Upper lobe of right lung (tissue), 1 donor: ENCODE measurements around the gene MTFR1L. TPM values are rescaled to one million over a fixed set of nuclear protein-coding genes. Genes with fewer than 3 reads are reported as not detected.

Experiments used
- ATAC-seq: fragments of 200-7000 bp; cut with Tn5 transposase; one replicate; pipeline ENCODE4 v1.9.1; 2020; ENCODE audit warnings: mild to moderate bottlenecking, moderate library complexity
- DNase-seq: peaks from one replicate; pipeline ENCODE4 v3.0.0-alpha.2; 2020
- H3K27ac ChIP-seq: fragments of 200-600 bp; one replicate; pipeline ENCODE4 v1.8.0; 2022
- H3K27me3 ChIP-seq: fragments of 200-600 bp; one replicate; pipeline ENCODE4 v1.8.0; 2022; ENCODE audit warnings: mild to moderate bottlenecking
- H3K36me3 ChIP-seq: fragments of 200-600 bp; one replicate; pipeline ENCODE4 v1.8.0; 2022
- H3K4me1 ChIP-seq: fragments of 200-600 bp; one replicate; pipeline ENCODE4 v1.8.0; 2022
- H3K4me3 ChIP-seq: fragments of 200-600 bp; one replicate; pipeline ENCODE4 v1.8.0; 2022; ENCODE audit warnings: mild to moderate bottlenecking
- H3K9me3 ChIP-seq: fragments of 200-600 bp; one replicate; pipeline ENCODE4 v1.8.0; 2022
- CTCF ChIP-seq: fragments of 200-600 bp; IDR thresholded peaks from one replicate; pipeline ENCODE4 v1.8.0; 2022; ENCODE audit warnings: antibody characterized with exemption
- intact Hi-C: fragments of 100-400 bp; cut with DNase I; formaldehyde crosslinking; loops from one replicate; pipeline ENCODE4 v1.11.0; 2022
- total RNA-seq: library from RNA; stranded (reverse); fragmentation: NEBNext Ultra II Directional; extraction: Animal tissue kit (Norgen Biotek cat#: 25700); gene quantifications from one replicate; pipeline ENCODE4 v1.2.1, GENCODE V29; 2021
- donor health status: DM: no; HTN: yes; CAD: no; lungs with severe emphysema.

Gene MTFR1L
- total RNA-seq, 1 donor from 2014 or later, result 46.0 TPM

- DNase-seq (no peak), ATAC-seq (no peak)
- intact Hi-C loops, result no loop called here
- H3K4me1 ChIP-seq, result no peaks in the 10 kb centered on the region
- no peak overlapping the region for H3K4me3 ChIP-seq
- TF ChIP-seq CTCF, result no peak
- no peaks in the 10 kb centered on the region for H3K36me3 ChIP-seq
- no peak overlapping the region for H3K27ac ChIP-seq
- H3K27me3 ChIP-seq, result no peaks in the 10 kb centered on the region
- no peaks in the 10 kb centered on the region for H3K9me3 ChIP-seq
These were observed 28.8 kb downstream of the MTFR1L start for GRCh38 chr1:25848531-25848930.

- TF ChIP-seq CTCF, result no peak
- no peak for ATAC-seq
- Histone ChIP-seq H3K36me3 (no peaks in the 10 kb centered on the region), H3K9me3 (no peaks in the 10 kb centered on the region), H3K4me1 (peaks cover 5% of the 10 kb centered on the region), H3K27me3 (no peaks in the 10 kb centered on the region), H3K27ac (no peak overlapping the region), H3K4me3 (no peak overlapping the region)
- no peak for DNase-seq
- intact Hi-C loops, result no loop called here
These were observed 34.8 kb downstream of the MTFR1L start for GRCh38 chr1:25854554-25854953.

- TF ChIP-seq CTCF, result no peak
- no peak for ATAC-seq
- Histone ChIP-seq H3K9me3 (no peaks in the 10 kb centered on the region), H3K27me3 (no peaks in the 10 kb centered on the region), H3K4me1 (peaks cover 5% of the 10 kb centered on the region), H3K36me3 (no peaks in the 10 kb centered on the region), H3K4me3 (no peak overlapping the region), H3K27ac (no peak overlapping the region)
- no peak for DNase-seq
- intact Hi-C loops, result no loop called here
These were observed 37.1 kb downstream of the MTFR1L start for GRCh38 chr1:25856856-25857255.

- intact Hi-C loops, result no loop called here
- no peak for TF ChIP-seq CTCF
- DNase-seq, result no peak
- Histone ChIP-seq H3K4me3 (peak overlapping the region; percentile 64), H3K36me3 (no peaks in the 10 kb centered on the region), H3K9me3 (no peaks in the 10 kb centered on the region), H3K27me3 (no peaks in the 10 kb centered on the region), H3K4me1 (peaks cover 5% of the 10 kb centered on the region), H3K27ac (no peak overlapping the region)
- no peak for ATAC-seq
These were observed 38.7 kb downstream of the MTFR1L start for GRCh38 chr1:25858494-25858893.

GRCh38 chr1:25858906-25859789 is 39.4 kb downstream of the MTFR1L start, which contains the start of gene AUNIP:
Gene AUNIP, minus strand, starts transcription at chr1:25859457. Its CDS starts 100 bp downstream, at chr1:25859357.
- ATAC-seq (peak; percentile 99), DNase-seq (peak; percentile 95)
- H3K4me1 ChIP-seq, result peaks cover 5% of the 10 kb centered on the region
- H3K4me3 ChIP-seq, result peak within 1 kb of the TSS; percentile 64
- no peaks in the 10 kb centered on the region for H3K36me3 ChIP-seq
- H3K27me3 ChIP-seq, result no peaks in the 10 kb centered on the region
- TF ChIP-seq CTCF, result no peak
- no peaks in the 10 kb centered on the region for H3K9me3 ChIP-seq
- H3K27ac ChIP-seq, result peak within 1 kb of the TSS; percentile 85
- intact Hi-C loops, result no loop called here
